Forelimb muscle (tissue), 1 donor: ENCODE measurements around the gene C21orf58. TPM values are rescaled to one million over a fixed set of nuclear protein-coding genes. Genes with fewer than 3 reads are reported as not detected.
A peak's percentile ranks its signal among the peaks of the same experiment; 100 is the strongest.
"Not testable (repeated sequence)": the region's sequence is repeated elsewhere in the genome, so short reads cannot be mapped to it uniquely, and the experiment has no call there.

ENCODE experiments used
- DNase-seq: peaks from one replicate; pipeline ENCODE4 v3.0.0-alpha.2; 2013; ENCODE audit warnings: low read depth
- polyA plus RNA-seq: library from polyadenylated mRNA; unstranded; fragments of 120-200 nt; gene quantifications from one replicate; pipeline ENCODE4 v1.2.1, GENCODE V29; 2013; ENCODE audit not compliant: insufficient read length

C21orf58 gene
- polyA plus RNA-seq, 1 donor: 8.2 TPM

DNA sequence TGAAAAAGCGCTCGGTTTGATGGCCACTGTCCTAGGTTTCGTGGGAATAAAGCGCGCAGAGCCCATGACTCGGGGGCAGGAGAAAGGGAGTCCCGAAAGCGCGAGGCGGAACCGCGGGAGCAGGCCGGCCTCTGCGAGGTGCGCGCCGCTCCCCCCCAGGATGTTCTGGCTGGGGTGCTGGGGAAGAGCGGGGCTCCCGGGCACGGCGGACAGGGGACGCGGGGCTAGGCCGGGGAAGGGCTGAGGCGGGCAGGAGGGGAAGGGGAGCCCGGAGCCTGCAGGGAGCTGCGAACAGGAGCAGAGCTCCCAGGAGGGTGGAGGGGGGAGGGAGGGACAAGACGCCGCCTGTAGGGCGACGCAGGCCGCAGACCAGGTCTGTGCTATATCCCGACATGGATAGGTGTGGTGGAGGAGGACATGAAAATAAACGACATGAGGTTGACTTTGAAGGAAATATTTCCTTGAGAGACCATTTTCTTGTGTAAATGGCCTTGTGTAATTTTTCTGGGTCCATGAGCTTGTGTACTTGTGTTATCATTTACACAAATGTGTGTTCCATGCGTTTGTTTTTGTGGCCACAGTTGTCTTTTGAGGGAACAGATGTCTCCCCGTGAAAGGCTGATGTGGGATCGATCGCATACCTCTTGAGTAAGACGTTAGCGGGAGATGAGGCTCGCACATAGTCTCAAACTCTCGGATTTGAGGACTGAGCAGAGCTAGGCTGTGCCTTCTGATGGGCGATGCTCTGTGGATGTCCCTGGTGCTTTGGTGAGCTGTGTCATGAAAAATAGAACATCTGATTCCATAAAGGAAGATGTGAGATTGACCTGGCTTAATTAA is 1.6 kb upstream of the C21orf58 start:
- DNase-seq: no peak

DNA sequence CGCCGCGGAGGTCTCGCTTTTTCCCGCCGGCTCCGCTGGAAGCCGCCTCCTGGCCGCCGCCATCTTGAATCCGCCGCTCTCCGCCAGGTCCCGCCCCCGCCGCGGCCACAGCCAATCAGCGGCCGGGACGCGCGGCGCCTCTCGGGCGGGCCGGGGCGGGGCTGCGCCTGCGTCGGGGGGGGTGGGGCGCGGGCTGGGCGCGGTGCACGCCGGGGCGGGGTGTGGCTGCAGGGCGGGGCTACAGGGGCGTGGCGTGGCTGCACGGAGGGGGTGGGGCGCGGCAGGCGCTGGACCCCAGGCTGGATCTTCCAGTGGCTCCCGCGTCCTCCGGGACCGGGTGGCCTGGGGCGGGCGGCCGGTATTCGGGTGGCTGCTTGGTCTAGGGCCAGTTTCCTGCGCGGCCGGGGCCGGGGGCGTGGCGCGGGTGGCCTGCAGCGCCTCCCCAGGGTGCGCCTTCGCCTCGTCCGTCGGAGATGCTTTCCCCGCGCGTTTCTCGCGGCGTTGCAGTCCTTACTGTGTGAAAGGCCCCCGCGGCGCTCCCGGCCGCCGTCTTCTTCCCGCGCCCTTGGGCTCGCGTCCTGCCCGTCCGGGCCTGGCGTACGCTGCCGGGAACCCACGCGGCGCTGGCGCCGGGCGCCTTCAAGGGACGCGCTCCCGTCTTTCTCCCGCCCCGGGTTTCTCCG is 861 bp upstream of the C21orf58 start:
- peak; percentile 35 for DNase-seq

DNA sequence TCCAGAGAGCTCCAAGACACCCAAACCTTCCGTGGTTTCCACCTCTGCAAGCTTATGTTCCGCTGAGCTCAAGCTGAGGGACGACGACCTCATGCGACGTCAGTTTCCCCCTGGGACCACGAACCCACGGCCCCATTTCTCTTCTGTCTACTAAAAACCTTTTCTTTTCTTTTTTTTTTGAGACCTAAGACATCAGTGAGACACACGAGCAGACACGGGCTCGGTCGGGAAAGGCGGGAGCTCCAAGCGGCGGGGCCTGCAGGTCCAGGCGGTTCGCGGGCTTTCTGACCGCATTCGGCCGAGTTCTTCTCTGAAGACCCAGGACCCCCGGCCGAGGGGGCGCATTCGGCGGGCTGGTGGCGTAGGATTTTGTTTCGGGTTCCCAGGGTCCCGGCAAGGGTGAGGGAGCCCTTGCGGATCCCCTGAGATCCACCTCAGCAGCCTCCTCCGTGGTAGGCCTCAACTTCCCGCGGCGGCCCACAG is 402 bp downstream of the C21orf58 start:
- DNase-seq: no peak

DNA sequence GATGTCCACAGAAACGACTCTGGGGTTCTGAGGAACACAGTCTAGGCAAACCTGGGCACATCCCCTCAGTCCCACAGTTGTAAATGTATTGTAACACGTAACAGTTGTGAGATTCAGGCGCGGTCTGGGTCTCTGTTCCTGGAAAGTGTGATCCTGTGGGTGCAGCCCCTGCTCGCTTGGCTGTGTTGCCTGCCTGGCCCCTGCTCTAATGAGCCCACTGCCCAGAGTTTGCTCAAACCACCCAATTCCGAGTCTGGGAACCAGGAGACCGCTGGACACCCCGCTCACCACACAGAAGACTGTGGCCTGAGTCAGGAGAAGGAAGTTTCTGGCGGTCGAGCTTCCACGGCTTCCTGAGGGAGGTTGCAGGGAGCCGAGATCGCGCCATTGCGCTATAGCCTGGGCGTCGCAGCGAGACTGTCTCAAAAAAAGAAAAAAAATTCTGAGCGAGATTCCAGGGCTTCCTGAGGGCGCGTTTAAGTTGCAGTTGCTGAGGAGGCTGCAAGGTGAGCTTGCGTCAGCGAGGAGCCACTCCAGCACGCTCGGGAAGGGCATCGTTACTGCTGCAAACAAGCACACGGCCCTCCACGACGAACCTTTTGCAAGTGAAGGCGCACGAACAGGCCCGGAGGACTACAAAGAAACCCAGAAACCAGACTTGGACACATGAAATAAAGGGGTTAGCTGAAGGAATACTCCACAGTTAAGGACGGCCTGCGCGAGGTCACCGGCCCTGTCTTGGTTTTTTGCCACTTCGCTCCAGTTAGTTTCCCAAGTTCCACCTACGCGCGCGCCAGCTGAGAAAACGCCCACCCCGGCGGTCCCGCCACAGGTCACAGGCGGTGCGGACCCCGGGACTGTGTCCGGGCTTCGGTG is 1.1 kb downstream of the C21orf58 start:
- no peak for DNase-seq

DNA sequence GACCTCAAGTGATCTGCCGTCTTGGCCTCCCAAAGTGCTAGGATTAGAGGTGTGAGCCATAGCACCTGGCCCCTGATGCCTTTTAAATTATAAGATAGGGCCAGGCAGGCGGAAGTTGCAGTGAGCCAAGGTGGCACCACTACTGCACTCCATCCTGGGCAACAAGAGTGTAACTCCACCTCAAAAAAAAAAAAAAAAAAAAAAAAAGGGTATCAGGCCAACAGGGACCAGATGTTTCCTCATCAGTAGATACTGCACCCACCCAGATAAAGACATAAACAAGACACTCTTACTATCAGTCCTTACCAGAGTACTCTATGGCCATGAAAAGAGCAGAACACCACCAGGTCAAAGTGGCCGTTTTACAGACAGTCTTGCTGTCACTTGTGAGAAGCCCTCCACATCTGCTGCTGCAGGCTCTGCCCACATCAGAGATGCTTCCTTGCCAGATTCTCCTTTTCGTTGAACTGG is 3.3 kb downstream of the C21orf58 start:
- no peak for DNase-seq

DNA sequence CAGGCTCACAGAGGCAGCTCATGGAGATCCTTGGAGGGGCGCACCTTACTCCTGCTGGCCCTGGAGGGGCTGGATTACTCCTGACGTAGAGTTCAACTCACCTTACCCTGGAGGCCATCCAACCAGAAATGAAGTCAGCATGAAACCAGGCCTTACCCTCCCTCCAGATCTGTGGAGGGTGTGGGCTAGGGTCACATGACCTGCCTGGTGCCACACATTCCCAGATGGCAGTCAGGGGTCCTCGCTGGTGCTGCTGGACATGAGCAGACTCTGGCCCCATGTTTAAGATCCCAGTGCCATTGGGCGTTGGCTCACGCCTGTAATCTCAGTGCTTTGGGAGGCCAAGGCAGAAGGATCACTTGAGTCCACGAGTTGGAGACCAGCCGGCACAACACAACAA is 4.5 kb downstream of the C21orf58 start:
- DNase-seq: no peak

DNA sequence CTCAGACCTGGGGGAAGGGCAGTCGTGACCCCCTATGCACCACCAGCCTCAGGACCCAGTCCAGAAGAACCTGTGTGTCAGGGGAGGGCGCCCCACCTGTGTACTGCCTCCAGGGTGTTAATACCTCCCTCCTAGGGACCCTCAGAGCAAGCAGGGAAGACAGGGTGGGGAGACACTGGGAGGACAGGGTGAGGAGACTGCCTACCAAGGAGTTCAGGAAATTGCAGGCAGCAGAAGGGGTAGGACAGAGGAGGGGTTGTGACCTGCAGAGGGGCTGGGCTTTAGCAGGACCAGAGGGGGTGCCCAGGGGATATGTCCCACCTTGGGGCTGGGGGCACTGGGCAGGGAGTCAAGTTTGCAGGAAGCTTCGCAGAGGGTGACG is 5.2 kb downstream of the C21orf58 start:
- no peak for DNase-seq

DNA sequence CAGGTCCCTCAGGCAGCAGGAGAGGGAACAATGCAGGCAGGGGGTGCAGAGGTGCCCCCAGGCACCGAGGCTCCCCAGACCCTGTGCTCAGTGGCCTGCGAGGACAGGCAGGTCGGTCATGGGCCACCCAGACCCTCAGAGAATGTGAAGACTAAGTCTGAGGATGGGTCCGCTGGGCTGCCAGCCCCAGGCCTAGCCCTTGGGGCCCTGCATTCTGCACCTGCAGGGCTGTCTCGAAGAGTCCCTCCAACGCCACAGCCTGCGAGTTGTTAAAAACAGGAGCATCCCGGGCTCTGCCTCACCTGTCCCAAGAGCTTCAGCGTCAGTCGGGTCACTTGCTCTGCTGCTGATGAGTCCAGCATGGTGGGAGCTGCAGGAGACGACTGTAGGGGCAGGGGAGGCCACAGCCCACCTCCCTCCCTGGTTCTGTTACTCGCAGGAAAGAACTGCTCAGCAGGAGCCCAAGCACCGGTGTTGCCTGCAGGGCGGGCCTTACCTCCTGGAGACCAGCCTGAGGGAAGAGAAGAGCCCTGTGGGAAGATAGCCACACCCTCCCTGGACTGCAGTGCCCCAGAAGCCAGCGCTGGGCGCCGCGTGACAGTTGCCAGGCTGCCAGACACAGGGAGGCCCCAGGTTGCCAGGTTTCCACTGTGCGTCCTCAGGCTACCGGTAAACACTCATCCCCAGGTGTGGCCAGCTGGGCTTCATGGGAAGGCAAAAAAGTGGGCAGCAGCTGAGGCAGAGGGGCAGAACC is 5.8 kb downstream of the C21orf58 start:
- DNase-seq: no peak

DNA sequence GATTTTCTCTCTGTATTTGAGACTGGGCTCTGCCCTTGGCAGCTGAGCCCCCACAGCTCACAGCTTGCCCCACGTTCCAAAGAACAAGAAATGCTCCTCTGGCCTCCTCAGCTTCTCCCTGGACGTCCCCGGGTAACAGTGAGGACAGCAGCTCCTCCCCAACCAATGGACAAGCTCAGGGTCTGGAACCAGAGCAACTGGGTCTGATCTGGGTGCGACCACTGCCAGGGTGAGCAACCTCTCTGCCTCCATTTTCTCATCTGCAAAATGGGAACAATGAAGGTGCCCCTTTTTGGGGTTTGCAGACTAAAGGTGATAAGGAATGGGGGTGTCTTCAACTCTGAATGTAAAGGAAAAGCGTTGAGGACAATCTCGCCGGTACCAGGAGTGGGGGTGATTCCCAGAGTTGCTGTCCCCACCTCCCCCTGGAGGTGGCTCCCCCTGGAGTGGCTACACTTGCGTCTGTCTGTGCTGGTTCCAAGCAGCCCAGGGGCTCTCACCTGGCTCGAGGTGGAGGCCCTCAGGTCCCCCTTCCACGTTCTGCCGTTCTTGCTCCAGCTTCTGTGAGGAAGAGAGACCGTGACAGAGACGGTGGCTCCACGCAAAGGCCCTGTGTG is 6.9 kb downstream of the C21orf58 start:
- DNase-seq: no peak

DNA sequence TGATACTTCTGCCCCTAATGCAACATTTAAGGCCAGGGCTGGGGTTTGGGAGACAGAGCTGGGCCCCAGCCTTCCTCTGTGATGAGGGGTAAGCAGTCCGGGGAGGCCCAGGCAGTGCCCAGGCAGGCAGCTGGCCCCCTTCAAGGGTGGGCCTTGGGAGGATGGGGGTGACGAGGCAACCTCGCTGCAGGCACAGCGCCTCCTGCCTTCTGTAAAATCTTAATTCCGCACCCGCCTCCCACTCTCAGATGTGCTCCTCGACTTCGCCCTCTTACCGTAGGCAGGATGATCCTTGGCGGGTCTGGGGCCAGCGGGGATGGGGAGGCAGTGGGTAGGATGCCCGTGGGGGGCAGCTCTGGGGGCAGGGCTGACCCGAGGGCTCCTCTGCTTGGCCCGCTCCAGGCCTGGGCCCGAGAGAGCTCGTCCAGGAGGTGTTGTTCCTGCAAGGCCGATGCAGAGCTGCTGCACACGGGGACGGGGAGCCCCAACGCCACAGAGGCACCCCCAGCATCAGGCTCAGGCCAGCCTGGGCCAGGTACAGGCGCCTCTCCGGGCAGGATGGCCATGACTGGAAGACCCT is 9.1 kb downstream of the C21orf58 start:
- DNase-seq: no peak

DNA sequence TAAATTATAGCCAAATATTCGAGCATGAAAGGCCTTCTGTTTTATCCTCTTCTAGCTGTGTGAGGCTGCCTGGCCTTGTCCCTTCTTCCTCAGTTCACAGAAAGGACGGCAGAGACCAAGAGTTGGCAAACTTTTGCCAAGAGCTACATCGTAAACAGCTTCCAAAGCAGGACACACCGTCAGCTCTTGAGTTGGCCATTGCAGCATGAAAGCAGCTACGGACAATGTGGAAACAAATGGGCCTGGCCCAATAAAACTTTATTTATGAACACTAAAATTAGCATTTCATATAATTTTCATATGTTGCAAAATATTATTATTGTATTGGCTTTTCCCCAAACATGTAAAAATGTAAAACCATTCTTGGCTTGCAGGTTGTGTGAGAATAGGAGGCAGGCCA is 10.7 kb downstream of the C21orf58 start:
- no peak for DNase-seq

DNA sequence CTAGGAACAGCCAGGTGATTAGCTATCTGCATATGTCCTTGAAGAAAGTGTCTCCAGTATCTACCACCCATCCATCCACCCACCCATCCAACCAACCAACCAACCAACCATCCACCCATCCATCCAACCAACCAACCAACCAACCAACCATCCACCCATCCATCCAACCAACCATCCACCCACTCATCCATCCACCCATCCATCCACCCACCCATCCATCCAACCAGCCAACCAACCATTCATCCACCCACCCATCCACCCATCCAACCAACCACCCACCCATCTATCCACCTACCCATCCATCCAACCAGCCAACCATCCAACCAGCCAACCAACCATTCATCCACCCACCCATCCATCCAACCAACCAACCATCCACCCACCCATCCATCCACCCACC is 12.1 kb downstream of the C21orf58 start:
- DNase-seq: no peak

DNA sequence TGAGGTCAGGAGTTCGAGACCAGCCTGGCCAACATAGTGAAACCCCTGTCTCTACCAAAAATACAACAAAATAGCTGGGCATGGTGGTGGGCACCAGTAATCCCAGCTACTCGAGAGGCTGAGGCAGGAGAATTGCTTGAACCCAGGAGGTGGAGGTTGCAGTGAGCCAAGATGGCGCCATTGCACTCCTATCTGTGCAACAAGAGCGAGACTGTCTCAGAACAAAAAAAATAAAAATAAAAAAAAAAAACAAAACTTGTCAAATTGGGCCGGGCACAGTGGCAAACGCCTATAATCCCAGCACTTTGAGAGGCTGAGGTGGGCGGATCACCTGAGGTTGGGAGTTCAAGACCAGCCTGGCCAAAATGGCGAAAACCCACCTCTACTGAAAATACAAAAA is 13.4 kb downstream of the C21orf58 start:
- not testable (repeated sequence) for DNase-seq

DNA sequence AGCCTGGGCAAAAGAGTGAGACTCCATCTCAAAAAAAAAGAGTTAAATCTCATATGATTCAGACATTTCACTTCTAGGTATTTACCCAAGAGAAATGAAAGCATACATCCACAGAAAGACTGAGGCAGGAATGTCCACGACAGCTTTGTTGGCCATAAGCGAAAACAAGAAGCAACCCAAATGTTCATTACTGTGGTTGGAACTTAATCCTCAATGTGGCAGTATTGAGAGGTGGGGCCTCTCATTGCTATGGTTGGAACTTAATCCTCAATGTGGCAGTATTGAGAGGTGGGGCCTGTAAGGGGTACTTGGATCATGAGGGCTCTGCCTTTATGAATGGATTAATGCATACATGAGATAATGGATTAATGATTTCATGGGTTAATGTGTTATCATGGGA is 15.2 kb downstream of the C21orf58 start:
- no peak for DNase-seq

DNA sequence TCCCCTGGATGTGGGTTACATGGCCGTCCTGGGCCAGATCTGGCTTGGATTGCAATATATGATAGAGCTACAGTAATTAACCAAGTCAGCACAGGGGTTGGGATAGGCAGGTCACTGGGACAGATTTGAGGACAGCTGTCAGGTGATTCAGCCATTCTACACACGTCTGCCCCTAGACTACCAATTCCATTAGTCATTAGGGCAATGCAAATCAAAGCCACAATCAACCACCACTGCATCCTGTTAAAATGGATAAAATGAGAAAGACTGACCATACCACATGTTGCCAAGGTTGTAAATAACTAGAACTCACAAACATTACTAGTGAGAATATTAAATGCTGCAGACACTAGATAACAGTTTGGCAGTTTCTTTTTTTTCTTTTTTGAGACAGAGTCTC is 16.0 kb downstream of the C21orf58 start:
- DNase-seq: no peak

DNA sequence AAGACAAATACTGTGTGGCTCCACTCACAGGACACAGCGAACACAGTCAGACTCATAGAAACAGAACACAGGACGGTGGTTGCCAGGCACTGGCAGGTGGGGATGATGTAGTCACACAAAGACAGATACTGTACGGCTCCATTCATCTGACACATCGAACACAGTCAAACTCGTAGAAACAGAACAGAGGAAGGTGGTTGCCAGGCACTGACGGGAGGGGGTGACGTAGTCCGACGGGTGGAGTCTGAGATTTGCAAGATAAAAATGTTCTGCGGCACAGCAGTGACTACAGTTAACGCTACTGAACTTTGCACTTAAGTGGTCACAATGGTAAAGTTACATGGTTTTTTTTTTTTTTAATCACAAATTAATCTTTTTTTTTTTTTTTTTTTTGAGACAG is 18.7 kb downstream of the C21orf58 start:
- DNase-seq: no peak

DNA sequence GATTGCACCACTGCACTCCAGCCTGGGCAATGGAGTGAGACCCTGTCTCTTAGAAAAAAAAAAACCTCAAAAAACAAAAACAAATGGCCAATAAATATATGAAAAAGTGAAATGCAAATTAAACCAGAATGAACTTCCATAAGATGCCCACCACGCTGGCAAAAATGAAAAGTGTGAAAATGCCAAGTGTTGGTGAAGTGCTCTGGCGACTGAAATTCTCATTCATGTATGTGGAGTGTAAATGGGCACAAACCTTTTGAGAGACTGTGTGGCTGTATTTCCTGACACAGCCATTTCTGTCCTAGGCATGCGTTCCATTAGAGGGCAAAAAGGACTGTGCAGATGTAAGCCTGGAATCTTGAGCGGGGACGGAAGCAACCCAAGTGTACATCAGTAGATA is 19.2 kb downstream of the C21orf58 start:
- no peak for DNase-seq

DNA sequence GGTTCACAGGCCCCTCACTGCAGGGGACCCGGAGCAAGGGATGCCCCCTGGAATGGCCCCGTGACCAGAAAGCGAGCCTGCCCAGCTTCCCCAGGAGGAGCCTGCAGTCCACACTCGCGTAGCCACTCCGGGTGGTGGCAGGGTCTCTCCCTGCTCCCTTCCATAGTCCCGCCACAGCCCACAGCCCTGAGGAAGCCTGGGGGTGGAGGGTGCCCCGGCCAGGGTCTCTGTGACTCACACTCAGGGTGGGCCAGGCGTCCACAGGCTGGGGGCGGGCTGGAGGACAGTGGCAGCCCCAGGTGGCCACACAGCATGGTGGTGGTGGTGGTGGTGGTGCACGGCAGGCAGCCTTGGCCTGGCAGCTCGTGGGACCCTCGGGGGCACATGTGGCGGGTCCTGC is 21.9 kb downstream of the C21orf58 start:
- no peak for DNase-seq

DNA sequence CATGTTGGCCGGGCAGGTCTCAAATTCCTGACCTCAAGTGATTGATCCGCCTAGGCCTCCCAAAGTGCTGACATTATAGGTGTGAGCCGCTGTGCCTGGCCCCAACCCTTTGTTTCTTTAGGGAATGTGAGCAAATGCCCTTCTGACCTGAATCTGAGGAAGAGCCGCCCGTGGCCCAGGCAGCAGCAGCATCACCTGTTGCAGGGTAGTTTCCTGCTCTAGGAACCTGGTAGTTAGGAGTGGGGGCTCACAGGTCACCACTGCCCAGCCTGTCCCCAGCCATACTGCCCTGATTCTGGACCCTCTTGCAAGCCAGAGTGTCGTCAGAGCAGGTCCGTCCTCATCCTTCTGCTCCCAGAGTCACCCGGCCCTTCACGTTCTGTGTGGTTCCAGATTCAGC is 24.5 kb downstream of the C21orf58 start:
- DNase-seq: no peak
